Measurements from ENCODE around the gene TNFSF10. TPM values are rescaled to one million over a fixed set of nuclear protein-coding genes. Genes with fewer than 3 reads are reported as not detected.

The TNFSF10 gene
- total and polyA plus RNA-seq, 9 of the 15 experiments (the other 6 are each of a cell fraction or from before 2014, with no cell fraction given), result 0.07 to 1.3 (median 0.27) TPM; not detected in 1

DNA sequence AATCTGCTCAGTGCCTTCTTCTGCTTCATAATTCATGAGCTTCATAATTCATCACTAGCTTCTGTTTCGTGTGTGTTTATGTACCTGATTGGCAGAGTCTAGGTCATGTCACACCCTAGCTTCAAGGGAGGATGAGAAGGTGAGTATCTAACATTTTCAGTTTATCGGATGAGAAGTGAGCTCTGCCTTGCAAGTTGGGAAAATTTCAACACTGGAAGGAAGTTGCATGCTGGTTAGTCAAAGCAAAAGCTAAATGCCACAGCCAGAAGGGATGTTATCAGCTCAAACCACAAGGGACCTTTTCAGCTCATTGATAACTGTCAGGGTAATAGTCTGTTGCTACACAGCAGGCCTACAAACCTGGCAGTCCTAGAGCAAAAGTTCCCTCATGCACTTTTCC, 7.3 kb upstream of the TNFSF10 start (continued):
- no peak for TF ChIP-seq ZNF518B (CRISPR knock-in tag; IDR thresholded peaks at IDR 0.05)
- no peak for TF ChIP-seq CAMTA2 (CRISPR knock-in tag; conservative IDR thresholded peaks at IDR 0.05)
- TF ChIP-seq GTF2A2 (tag; IDR thresholded peaks at IDR 0.05), result no peak
- TF ChIP-seq NRF1 (conservative IDR thresholded peaks at IDR 0.05 in 1 of 2, IDR thresholded peaks at IDR 0.05 in 1 of 2), result no peak
- peak; percentile 90 for TF ChIP-seq PKNOX1 (IDR thresholded peaks at IDR 0.05)
- no peak for TF ChIP-seq ZNF354B (CRISPR knock-in tag; IDR thresholded peaks at IDR 0.05)
- TF ChIP-seq DLX4 (CRISPR knock-in tag; IDR thresholded peaks at IDR 0.05), result no peak
- no peak for TF ChIP-seq DIDO1 (tag; IDR thresholded peaks at IDR 0.05; ENCODE audit: low read depth)
- peak; percentile 80 for TF ChIP-seq CTBP1 (IDR thresholded peaks at IDR 0.05; ENCODE audit: borderline replicate concordance)
- no peak for TF ChIP-seq ZNF212 (CRISPR knock-in tag; IDR thresholded peaks at IDR 0.05)
- TF ChIP-seq TAF7 (tag; IDR thresholded peaks at IDR 0.05), result no peak
- TF ChIP-seq NFE2L1 (tag; IDR thresholded peaks at IDR 0.05; ENCODE audit: borderline replicate concordance, low read depth), result no peak
- no peak for TF ChIP-seq HDGF (IDR thresholded peaks at IDR 0.05)
- TF ChIP-seq PTBP1 (IDR thresholded peaks at IDR 0.05; ENCODE audit: low read depth, low read length), result no peak
- TF ChIP-seq RBFOX2 (IDR thresholded peaks at IDR 0.05; ENCODE audit: low read depth, low read length), result no peak
- 0 out of 2 replicates have a peak, but pooled peaks have one; percentile 10 for TF ChIP-seq DEAF1 (CRISPR knock-in tag; IDR thresholded peaks at IDR 0.05)
- TF ChIP-seq, protein P1, sequence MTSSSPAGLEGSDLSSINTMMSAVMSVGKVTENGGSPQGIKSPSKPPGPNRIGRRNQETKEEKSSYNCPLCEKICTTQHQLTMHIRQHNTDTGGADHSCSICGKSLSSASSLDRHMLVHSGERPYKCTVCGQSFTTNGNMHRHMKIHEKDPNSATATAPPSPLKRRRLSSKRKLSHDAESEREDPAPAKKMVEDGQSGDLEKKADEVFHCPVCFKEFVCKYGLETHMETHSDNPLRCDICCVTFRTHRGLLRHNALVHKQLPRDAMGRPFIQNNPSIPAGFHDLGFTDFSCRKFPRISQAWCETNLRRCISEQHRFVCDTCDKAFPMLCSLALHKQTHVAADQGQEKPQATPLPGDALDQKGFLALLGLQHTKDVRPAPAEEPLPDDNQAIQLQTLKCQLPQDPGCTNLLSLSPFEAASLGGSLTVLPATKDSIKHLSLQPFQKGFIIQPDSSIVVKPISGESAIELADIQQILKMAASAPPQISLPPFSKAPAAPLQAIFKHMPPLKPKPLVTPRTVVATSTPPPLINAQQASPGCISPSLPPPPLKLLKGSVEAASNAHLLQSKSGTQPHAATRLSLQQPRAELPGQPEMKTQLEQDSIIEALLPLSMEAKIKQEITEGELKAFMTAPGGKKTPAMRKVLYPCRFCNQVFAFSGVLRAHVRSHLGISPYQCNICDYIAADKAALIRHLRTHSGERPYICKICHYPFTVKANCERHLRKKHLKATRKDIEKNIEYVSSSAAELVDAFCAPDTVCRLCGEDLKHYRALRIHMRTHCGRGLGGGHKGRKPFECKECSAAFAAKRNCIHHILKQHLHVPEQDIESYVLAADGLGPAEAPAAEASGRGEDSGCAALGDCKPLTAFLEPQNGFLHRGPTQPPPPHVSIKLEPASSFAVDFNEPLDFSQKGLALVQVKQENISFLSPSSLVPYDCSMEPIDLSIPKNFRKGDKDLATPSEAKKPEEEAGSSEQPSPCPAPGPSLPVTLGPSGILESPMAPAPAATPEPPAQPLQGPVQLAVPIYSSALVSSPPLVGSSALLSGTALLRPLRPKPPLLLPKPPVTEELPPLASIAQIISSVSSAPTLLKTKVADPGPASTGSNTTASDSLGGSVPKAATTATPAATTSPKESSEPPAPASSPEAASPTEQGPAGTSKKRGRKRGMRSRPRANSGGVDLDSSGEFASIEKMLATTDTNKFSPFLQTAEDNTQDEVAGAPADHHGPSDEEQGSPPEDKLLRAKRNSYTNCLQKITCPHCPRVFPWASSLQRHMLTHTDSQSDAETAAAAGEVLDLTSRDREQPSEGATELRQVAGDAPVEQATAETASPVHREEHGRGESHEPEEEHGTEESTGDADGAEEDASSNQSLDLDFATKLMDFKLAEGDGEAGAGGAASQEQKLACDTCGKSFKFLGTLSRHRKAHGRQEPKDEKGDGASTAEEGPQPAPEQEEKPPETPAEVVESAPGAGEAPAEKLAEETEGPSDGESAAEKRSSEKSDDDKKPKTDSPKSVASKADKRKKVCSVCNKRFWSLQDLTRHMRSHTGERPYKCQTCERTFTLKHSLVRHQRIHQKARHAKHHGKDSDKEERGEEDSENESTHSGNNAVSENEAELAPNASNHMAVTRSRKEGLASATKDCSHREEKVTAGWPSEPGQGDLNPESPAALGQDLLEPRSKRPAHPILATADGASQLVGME (CRISPR knock-in tag; IDR thresholded peaks at IDR 0.05), result no peak

Data from K562 (cell line).